Measurements from ENCODE around the gene CGNL1.

CGNL1 gene

GRCh38 chr15:57424628-57425405, 48.5 kb downstream of the CGNL1 start:
- no peaks in the 10 kb centered on the region for H3K36me3 ChIP-seq (replicated peaks; ENCODE audit: insufficient read depth, low read length)
- no peak overlapping the region for H2AFZ ChIP-seq (ENCODE audit: low read length)
- H3K27me3 ChIP-seq (replicated peaks; ENCODE audit: insufficient read depth, low read length) = no peaks in the 10 kb centered on the region
- no peak overlapping the region for H3K4me3 ChIP-seq (ENCODE audit: low read length)
- H3K27ac ChIP-seq (ENCODE audit: low read length) = no peak overlapping the region
- H3K4me1 ChIP-seq (ENCODE audit: low read length) = no peaks in the 10 kb centered on the region
- H3K9me2 ChIP-seq (replicated peaks; ENCODE audit: insufficient read depth, low read length) = no peaks in the 10 kb centered on the region
- no peak overlapping the region for H3K9ac ChIP-seq (ENCODE audit: low read length)
- H3K4me2 ChIP-seq (ENCODE audit: low read depth, low read length) = no peak overlapping the region
- no peaks in the 10 kb centered on the region for H3F3A ChIP-seq (ENCODE audit: insufficient read depth, low read length)
- H3K79me2 ChIP-seq (ENCODE audit: low read length) = no peaks in the 10 kb centered on the region
- no peak for DNase-seq
- H4K20me1 ChIP-seq (ENCODE audit: insufficient read depth, low read length) = no peaks in the 10 kb centered on the region
- no peaks in the 10 kb centered on the region for H3K9me3 ChIP-seq (replicated peaks; ENCODE audit: insufficient read depth, low read length)
- TF ChIP-seq EZH2phosphoT487 (IDR thresholded peaks at IDR 0.05; ENCODE audit: low read length) (no peak), CTCF (IDR thresholded peaks at IDR 0.05; ENCODE audit: low read length) (no peak), EZH2 (optimal IDR thresholded peaks at IDR 0.05; ENCODE audit: low read depth, low read length) (no peak)

- H3K4me2 ChIP-seq (ENCODE audit: low read depth, low read length) = no peak overlapping the region
- no peak for DNase-seq
- no peak for TF ChIP-seq CTCF (IDR thresholded peaks at IDR 0.05; ENCODE audit: low read length)
- TF ChIP-seq EZH2 (optimal IDR thresholded peaks at IDR 0.05; ENCODE audit: low read depth, low read length) = no peak
- TF ChIP-seq EZH2phosphoT487 (IDR thresholded peaks at IDR 0.05; ENCODE audit: low read length) = no peak
- H3K36me3 ChIP-seq (replicated peaks; ENCODE audit: insufficient read depth, low read length) = no peaks in the 10 kb centered on the region
- no peaks in the 10 kb centered on the region for H3K9me3 ChIP-seq (replicated peaks; ENCODE audit: insufficient read depth, low read length)
- H3K9me2 ChIP-seq (replicated peaks; ENCODE audit: insufficient read depth, low read length) = no peaks in the 10 kb centered on the region
- no peaks in the 10 kb centered on the region for H3K27me3 ChIP-seq (replicated peaks; ENCODE audit: insufficient read depth, low read length)
- H3F3A ChIP-seq (ENCODE audit: insufficient read depth, low read length) = no peaks in the 10 kb centered on the region
- H3K27ac ChIP-seq (ENCODE audit: low read length) = no peak overlapping the region
- no peak overlapping the region for H3K4me3 ChIP-seq (ENCODE audit: low read length)
- no peaks in the 10 kb centered on the region for H4K20me1 ChIP-seq (ENCODE audit: insufficient read depth, low read length)
- H2AFZ ChIP-seq (ENCODE audit: low read length) = no peak overlapping the region
- H3K4me1 ChIP-seq (ENCODE audit: low read length) = no peaks in the 10 kb centered on the region
- H3K9ac ChIP-seq (ENCODE audit: low read length) = no peak overlapping the region
- H3K79me2 ChIP-seq (ENCODE audit: low read length) = no peaks in the 10 kb centered on the region
Measured at GRCh38 chr15:57425842-57426241, 49.5 kb downstream of the CGNL1 start.

GRCh38 chr15:57427367-57427821, 51.1 kb downstream of the CGNL1 start:
- Histone ChIP-seq H4K20me1 (ENCODE audit: insufficient read depth, low read length) (no peaks in the 10 kb centered on the region), H3F3A (ENCODE audit: insufficient read depth, low read length) (no peaks in the 10 kb centered on the region), H3K4me1 (ENCODE audit: low read length) (no peaks in the 10 kb centered on the region), H3K27me3 (replicated peaks; ENCODE audit: insufficient read depth, low read length) (no peaks in the 10 kb centered on the region), H3K9me3 (replicated peaks; ENCODE audit: insufficient read depth, low read length) (no peaks in the 10 kb centered on the region), H3K9me2 (replicated peaks; ENCODE audit: insufficient read depth, low read length) (no peaks in the 10 kb centered on the region), H3K27ac (ENCODE audit: low read length) (no peak overlapping the region), H3K4me3 (ENCODE audit: low read length) (no peak overlapping the region), H3K36me3 (replicated peaks; ENCODE audit: insufficient read depth, low read length) (no peaks in the 10 kb centered on the region), H2AFZ (ENCODE audit: low read length) (no peak overlapping the region), H3K4me2 (ENCODE audit: low read depth, low read length) (no peak overlapping the region), H3K79me2 (ENCODE audit: low read length) (no peaks in the 10 kb centered on the region), H3K9ac (ENCODE audit: low read length) (no peak overlapping the region)
- no peak for DNase-seq
- TF ChIP-seq EZH2phosphoT487 (IDR thresholded peaks at IDR 0.05; ENCODE audit: low read length) = no peak
- no peak for TF ChIP-seq CTCF (IDR thresholded peaks at IDR 0.05; ENCODE audit: low read length)
